H1 (cell line): ENCODE measurements around the gene RNF141. TPM values are rescaled to one million over a fixed set of nuclear protein-coding genes. Genes with fewer than 3 reads are reported as not detected.

Source experiments
- CTCF ChIA-PET: fragments of 300-600 bp; sonication (Branson Sonifier 250); formaldehyde crosslinking; loops from one replicate; lab custom pipeline; 2021; ENCODE audit not compliant: partially characterized antibody; lab: Charles Lee
- POLR2A ChIA-PET: fragments of 300-600 bp; sonication (Branson Sonifier 250); formaldehyde crosslinking; loops from one replicate; lab custom pipeline; 2021; ENCODE audit warnings: inconsistent platforms; ENCODE audit not compliant: partially characterized antibody; lab: Charles Lee
- DNase-seq, 2 experiments: peaks; one replicate each; pipeline versions ENCODE4 v3.0.0 to v3.0.0-alpha.2; 2010 to 2022; ENCODE audit warnings: low spot score in 2 of 2, low read depth in 1 of 2, mixed read lengths in 1 of 2
- FAIRE-seq: peaks from 2 replicates; lab custom pipeline; 2011; peaks lifted over from hg19 to GRCh38; lab: Jason Lieb, UNC
- H2AFZ ChIP-seq: 2 replicates; pipeline ENCODE4 v1.8.1; 2012; ENCODE audit warnings: low read length, inconsistent platforms
- H2AK5ac ChIP-seq: 2 replicates; pipeline ENCODE4 v1.6.1; 2013; ENCODE audit warnings: low read depth, low read length
- H2BK120ac ChIP-seq: replicated peaks from 2 replicates; pipeline ENCODE3; 2013; ENCODE audit warnings: low read depth, low read length, inconsistent platforms
- H2BK12ac ChIP-seq: 2 replicates; pipeline ENCODE4 v1.6.1; 2013; ENCODE audit warnings: low read depth, low read length
- H2BK15ac ChIP-seq: 2 replicates; pipeline ENCODE4 v1.6.1; 2013; ENCODE audit warnings: low read length
- H2BK20ac ChIP-seq: 2 replicates; pipeline ENCODE4 v1.6.1; 2013; ENCODE audit warnings: low read length
- H2BK5ac ChIP-seq: 2 replicates; pipeline ENCODE4 v1.6.1; 2013; ENCODE audit warnings: low read depth, low read length
- H3K14ac ChIP-seq: 2 replicates; pipeline ENCODE4 v1.6.1; 2013; ENCODE audit warnings: inconsistent platforms; ENCODE audit not compliant: insufficient read length
- H3K18ac ChIP-seq: 2 replicates; pipeline ENCODE4 v1.6.1; 2013; ENCODE audit warnings: low read length; ENCODE audit errors: extremely low read depth
- H3K23ac ChIP-seq: 2 replicates; pipeline ENCODE4 v1.6.1; 2013; ENCODE audit warnings: inconsistent platforms; ENCODE audit not compliant: insufficient read length
- H3K23me2 ChIP-seq: 2 replicates; pipeline ENCODE4 v1.6.1; 2013; ENCODE audit warnings: low read depth, low read length
- H3K27ac ChIP-seq: 2 replicates; pipeline ENCODE4 v1.6.1; 2011; ENCODE audit warnings: low read depth, low read length, inconsistent platforms
- H3K27me3 ChIP-seq, 4 experiments: replicated peaks in 1 of 4; 1 replicate in 1 of 4; 2 replicates in 3 of 4; pipeline versions ENCODE4 v1.6.1 to v1.8.1; 2011 to 2013; ENCODE audit warnings: low read length in 3 of 4, mild to moderate bottlenecking in 3 of 4, inconsistent platforms in 2 of 4, mixed read lengths in 2 of 4, moderate library complexity in 1 of 4; ENCODE audit not compliant: control insufficient read depth in 3 of 4, insufficient read depth in 3 of 4; ENCODE audit errors: extremely low read depth in 1 of 4
- H3K36me3 ChIP-seq, 4 experiments: 2 replicates each; pipeline versions ENCODE4 v1.6.1 to v1.8.1; 2011 to 2013; ENCODE audit warnings: mild to moderate bottlenecking in 4 of 4, low read length in 3 of 4, moderate library complexity in 2 of 4, control low read depth in 1 of 4, inconsistent platforms in 1 of 4; ENCODE audit not compliant: insufficient read depth in 4 of 4, control insufficient read depth in 2 of 4
- H3K4ac ChIP-seq: replicated peaks from 2 replicates; pipeline ENCODE3; 2013; ENCODE audit warnings: low read length, low read depth, mixed read lengths, inconsistent platforms; ENCODE audit not compliant: insufficient read length
- H3K4me1 ChIP-seq, 4 experiments: replicated peaks in 1 of 4; 1 replicate in 1 of 4; 2 replicates in 3 of 4; pipeline versions ENCODE4 v1.6.1 to v1.8.1; 2011 to 2013; ENCODE audit warnings: low read length in 3 of 4, inconsistent platforms in 2 of 4, mixed read lengths in 1 of 4; ENCODE audit not compliant: insufficient read depth in 4 of 4, control insufficient read depth in 3 of 4
- H3K4me2 ChIP-seq, 2 experiments: 2 replicates each; pipeline versions ENCODE4 v1.6.1 to v1.8.1; 2011 to 2013; ENCODE audit warnings: low read depth in 2 of 2, low read length in 2 of 2, control low read depth in 1 of 2, inconsistent platforms in 1 of 2, mild to moderate bottlenecking in 1 of 2; ENCODE audit not compliant: insufficient read depth in 1 of 2
- H3K4me3 ChIP-seq, 4 experiments: fragments of 200-600, 300-600 bp in 1 of 4; sonication (generic), shearing (Covaris generic), sonication (Bioruptor Twin) in 1 of 4; 2 replicates each; pipeline versions ENCODE4 v1.5.1 to v1.8.1; 2011 to 2016; ENCODE audit warnings: low read length in 4 of 4, low read depth in 3 of 4, control low read depth in 2 of 4, inconsistent platforms in 2 of 4, mild to moderate bottlenecking in 2 of 4, mixed read lengths in 1 of 4, moderate library complexity in 1 of 4; ENCODE audit not compliant: insufficient read depth in 2 of 4; ENCODE audit errors: extremely low read depth in 1 of 4
- H3K56ac ChIP-seq: replicated peaks from 2 replicates; pipeline ENCODE3; 2013; ENCODE audit warnings: low read depth, mild to moderate bottlenecking, mixed read lengths, low read length, inconsistent platforms; ENCODE audit not compliant: insufficient read length
- H3K79me1 ChIP-seq: 2 replicates; pipeline ENCODE4 v1.6.1; 2013; ENCODE audit warnings: low read depth, low read length, control low read depth
- H3K79me2 ChIP-seq, 2 experiments: 2 replicates each; pipeline versions ENCODE4 v1.6.1 to v1.8.1; 2012 to 2013; ENCODE audit warnings: low read length in 2 of 2, mild to moderate bottlenecking in 2 of 2, inconsistent platforms in 1 of 2; ENCODE audit not compliant: insufficient read depth in 2 of 2, control insufficient read depth in 1 of 2
- H3K9ac ChIP-seq, 4 experiments: replicated peaks in 1 of 4; 1 replicate in 1 of 4; 2 replicates in 3 of 4; pipeline versions ENCODE4 v1.6.1 to v1.8.1; 2011 to 2013; ENCODE audit warnings: low read depth in 3 of 4, low read length in 3 of 4, control low read depth in 2 of 4, mild to moderate bottlenecking in 2 of 4, moderate library complexity in 2 of 4, inconsistent platforms in 1 of 4; ENCODE audit errors: extremely low read depth in 1 of 4
- H3K9me3 ChIP-seq, 2 experiments: 2 replicates each; pipeline versions ENCODE4 v1.6.1 to v1.8.1; 2012 to 2013; ENCODE audit warnings: mild to moderate bottlenecking in 2 of 2, moderate library complexity in 2 of 2, control low read depth in 1 of 2, inconsistent platforms in 1 of 2, low read depth in 1 of 2, low read length in 1 of 2, mixed read lengths in 1 of 2; ENCODE audit not compliant: insufficient read depth in 2 of 2
- H4K20me1 ChIP-seq, 2 experiments: replicated peaks in 1 of 2; 2 replicates each; pipeline versions ENCODE3 to v1.8.1; 2011 to 2013; ENCODE audit warnings: inconsistent platforms in 2 of 2, low read length in 2 of 2, mild to moderate bottlenecking in 1 of 2; ENCODE audit not compliant: insufficient read depth in 2 of 2, control insufficient read depth in 1 of 2
- H4K5ac ChIP-seq: 2 replicates; pipeline ENCODE4 v1.6.1; 2013; ENCODE audit warnings: low read length, low read depth, mixed read lengths, inconsistent platforms; ENCODE audit not compliant: insufficient read length
- H4K8ac ChIP-seq: 2 replicates; pipeline ENCODE4 v1.8.0; 2013; ENCODE audit warnings: mild to moderate bottlenecking, moderate library complexity, low read length, inconsistent platforms; ENCODE audit not compliant: insufficient read depth; ENCODE audit errors: extremely low read depth
- H4K91ac ChIP-seq: replicated peaks from 2 replicates; pipeline ENCODE3; 2013; ENCODE audit warnings: low read length, mixed read lengths, inconsistent platforms; ENCODE audit not compliant: insufficient read length
- CBX8 ChIP-seq: fragments of 300-800, 300-1000 bp; sonication (generic); IDR thresholded peaks from 2 replicates; pipeline ENCODE4 v1.7.1; 2016; ENCODE audit warnings: low read depth, low read length, borderline replicate concordance
- KDM5A ChIP-seq: fragments of 200-600 bp; IDR thresholded peaks from 2 replicates; pipeline ENCODE4 v1.7.1; 2012; ENCODE audit warnings: mild to moderate bottlenecking, low read length, inconsistent platforms, mixed read lengths
- WGBS, 2 experiments: shearing (Covaris generic) in 1 of 2; methylation state at CpG; one replicate each; pipeline versions ENCODE4 v1.1.6 to v1.1.7; 2013 to 2015; ENCODE audit warnings: low lambda C conversion rate in 2 of 2, mixed read lengths in 2 of 2, inconsistent platforms in 1 of 2, low coverage in 1 of 2, missing lambda C conversion rate in 1 of 2; ENCODE audit not compliant: insufficient replicate concordance in 2 of 2, insufficient coverage in 1 of 2, insufficient read length in 1 of 2; ENCODE audit errors: extremely low coverage in 1 of 2, missing lambda C conversion rate in 1 of 2; 5-methylcytosine and 5-hydroxymethylcytosine counted together
- polyA plus RNA-seq, 7 experiments: library from polyadenylated mRNA; depleted of rRNA in 3 of 7; stranded (reverse) in 5 of 7; unstranded in 2 of 7; fragments of >200 nt in 5 of 7; fragments of 200-250 nt in 2 of 7; gene quantifications; 1 replicate in 5 of 7; 2 replicates in 1 of 7; 4 replicates in 1 of 7; pipeline versions ENCODE4 v1.2.1 to v1.2.3, GENCODE V29; 2011 to 2013; ENCODE audit warnings: missing spikeins in 2 of 7, mixed read lengths in 2 of 7
- total RNA-seq: library from RNA; stranded (reverse); fragmentation: NEBNext Ultra II Directional; extraction: Animal tissue kit (Norgen Biotek cat#: 25700); gene quantifications from 2 replicates; pipeline ENCODE4 v1.2.1, GENCODE V29; 2021

RNF141 gene
- total and polyA plus RNA-seq, 2 of the 8 experiments (the other 6 are each of a cell fraction or from before 2014, with no cell fraction given) = 8.5 to 22.8 TPM

- Histone ChIP-seq H2BK5ac (no peak overlapping the region), H2BK15ac (no peak overlapping the region), H3K4me2 (no peak overlapping the region), H3K23me2 (no peaks in the 10 kb centered on the region), H3K79me2 (no peaks in the 10 kb centered on the region), H4K8ac (no peak overlapping the region), H3K18ac (no peak overlapping the region), H4K91ac (no peak overlapping the region), H3K4ac (no peak overlapping the region), H3K4me3 (no peak overlapping the region), H3K14ac (no peak overlapping the region), H3K79me1 (no peaks in the 10 kb centered on the region; the same call in 1 of the 2 replicates), H3K56ac (no peak overlapping the region), H4K5ac (no peak overlapping the region), H3K9ac (no peak overlapping the region), H3K9me3 (no peaks in the 10 kb centered on the region), H3K23ac (no peak overlapping the region), H3K27ac (no peak overlapping the region), H3K36me3 (no peaks in the 10 kb centered on the region), H2BK12ac (no peak overlapping the region), H2BK20ac (no peak overlapping the region), H2AK5ac (no peak overlapping the region), H3K4me1 (no peaks in the 10 kb centered on the region), H2BK120ac (no peak overlapping the region), H2AFZ (no peak overlapping the region), H3K27me3 (no peaks in the 10 kb centered on the region), H4K20me1 (no peaks in the 10 kb centered on the region)
- ChIA-PET CTCF (interaction anchor here (0.7 to 2.1 kb wide), 4 partner anchors 17 to 57 kb away, joined by 3 to 5 read pairs (median 3); no protein-coding TSS in a partner anchor), POLR2A (interaction anchor here (1.0 to 1.6 kb wide), 2 partner anchors 9 to 12 kb away, joined by 3 to 4 read pairs; no protein-coding TSS in a partner anchor)
- FAIRE-seq (no peak), DNase-seq (no peak)
- WGBS, 2 experiments = 79% methylated on average over 4 of the region's 4 CpGs; no CpG with 5 or more reads in 1 of the 2 experiments
- no peak for TF ChIP-seq KDM5A
- no peak for TF ChIP-seq CBX8
These were observed 67.6 kb downstream of the RNF141 start for GRCh38 chr11:10473371-10473770.
